GOT3 (cell line): ENCODE results near the gene IL12RB2.

Experiments used
- DNase-seq: peaks from one replicate; lab custom pipeline; 2025; ENCODE audit warnings: mixed read lengths; lab: John Stamatoyannopoulos, UW

IL12RB2 gene

GRCh38 chr1:67347688-67348472, 40.2 kb downstream of the IL12RB2 start:
- no peak for DNase-seq

GRCh38 chr1:67348586-67349252, 41.0 kb downstream of the IL12RB2 start:
- DNase-seq = no peak

DNA sequence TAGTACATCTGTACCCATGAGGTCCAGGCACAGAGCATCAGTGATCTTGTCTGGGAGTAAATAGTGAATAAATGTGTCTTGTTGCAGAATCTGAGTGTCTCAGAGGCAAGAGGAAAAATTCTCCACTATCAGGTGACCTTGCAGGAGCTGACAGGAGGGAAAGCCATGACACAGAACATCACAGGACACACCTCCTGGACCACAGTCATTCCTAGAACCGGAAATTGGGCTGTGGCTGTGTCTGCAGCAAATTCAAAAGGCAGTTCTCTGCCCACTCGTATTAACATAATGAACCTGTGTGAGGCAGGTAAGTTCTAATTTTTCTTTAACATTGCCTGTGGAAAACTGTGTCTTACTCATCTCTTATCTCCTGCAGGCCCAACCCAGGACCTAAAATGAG, 43.1 kb downstream of the IL12RB2 start:
- DNase-seq = no peak

GRCh38 chr1:67352211-67352610, 44.5 kb downstream of the IL12RB2 start:
- no peak for DNase-seq

GRCh38 chr1:67355745-67356424, 48.2 kb downstream of the IL12RB2 start:
- no peak for DNase-seq

DNA sequence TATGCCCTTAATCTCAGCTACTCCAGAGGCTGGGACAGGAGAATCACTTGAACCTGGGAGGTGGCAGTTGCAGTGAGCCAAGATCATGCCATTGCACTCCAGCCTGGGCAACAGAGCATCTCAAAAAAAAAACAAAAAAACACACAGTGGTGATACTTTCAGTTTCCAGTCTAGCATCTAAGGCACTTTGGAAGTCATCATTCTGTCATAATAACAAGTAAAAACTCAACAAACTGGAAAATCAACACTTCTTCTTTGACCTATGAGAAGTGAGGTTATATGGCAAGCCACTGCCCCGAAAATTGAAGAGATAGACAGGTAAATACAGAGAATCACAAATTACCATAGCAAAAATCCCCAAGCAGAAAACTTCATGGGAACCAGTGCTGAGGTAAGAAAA, 51.9 kb downstream of the IL12RB2 start:
- DNase-seq = no peak

- no peak for DNase-seq
Measured at GRCh38 chr1:67361641-67362040, 54.0 kb downstream of the IL12RB2 start.

GRCh38 chr1:67367370-67368045, 59.8 kb downstream of the IL12RB2 start:
- DNase-seq = no peak

DNA sequence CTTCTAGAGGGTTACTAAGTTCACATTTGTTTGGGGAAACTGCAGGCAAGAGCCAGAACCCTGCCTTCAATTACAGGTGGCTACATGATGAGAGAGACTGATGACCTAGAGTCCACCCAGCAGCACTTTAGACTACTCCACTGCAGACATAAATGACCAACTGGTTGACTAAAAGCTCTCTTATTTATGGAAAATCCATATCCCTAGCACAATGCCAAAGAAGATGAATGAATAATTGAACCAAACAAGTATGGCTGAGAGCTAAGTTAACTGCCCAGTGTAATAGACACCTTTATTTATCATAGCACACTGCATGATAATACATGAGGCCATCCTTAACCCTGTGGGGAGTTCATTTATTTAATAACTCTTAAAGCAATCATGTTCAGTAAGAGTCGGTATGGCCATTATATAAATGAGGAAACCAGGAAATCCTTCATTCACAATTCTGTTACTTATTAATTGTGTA, 60.4 kb downstream of the IL12RB2 start:
- no peak for DNase-seq

- DNase-seq = no peak
Measured at GRCh38 chr1:67371043-67371442, 63.4 kb downstream of the IL12RB2 start.

DNA sequence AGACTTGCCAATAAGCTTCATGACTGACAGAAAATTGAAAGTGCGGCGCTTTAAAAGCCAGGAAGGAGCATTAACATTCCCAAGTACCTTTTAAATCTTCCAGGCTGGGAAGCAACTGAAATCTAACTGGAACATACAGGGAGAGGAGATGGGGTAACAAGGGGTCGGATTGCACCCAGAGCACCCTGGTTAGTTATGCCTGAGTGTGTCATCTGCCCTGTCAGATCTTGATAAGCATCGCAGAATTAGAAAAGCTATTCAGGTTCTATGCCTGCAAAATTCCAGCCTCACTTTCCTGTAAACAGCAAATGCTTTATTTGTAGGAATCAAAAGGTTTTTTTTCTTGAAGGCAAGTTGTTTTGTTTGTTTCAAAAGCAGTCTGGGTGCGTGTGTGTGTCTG, 64.0 kb downstream of the IL12RB2 start:
- no peak for DNase-seq

DNA sequence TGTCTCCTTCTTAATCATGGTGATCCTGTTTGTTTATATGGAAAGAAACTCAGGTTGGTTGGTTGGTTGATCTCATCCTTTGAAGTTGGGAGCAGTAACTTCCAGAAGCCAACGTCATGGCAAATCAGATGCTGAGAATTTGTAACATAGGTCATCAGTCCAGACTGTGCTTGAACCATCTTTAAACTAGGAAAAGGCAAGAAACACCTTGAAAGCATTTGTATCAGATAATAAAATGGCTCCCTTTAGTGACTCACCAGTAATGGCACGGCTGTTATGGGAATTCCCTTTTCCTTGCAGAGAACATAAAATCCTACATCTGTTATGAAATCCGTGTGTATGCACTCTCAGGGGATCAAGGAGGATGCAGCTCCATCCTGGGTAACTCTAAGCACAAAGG, 64.5 kb downstream of the IL12RB2 start:
- no peak for DNase-seq

- DNase-seq = no peak
Measured at GRCh38 chr1:67372898-67373297, 65.2 kb downstream of the IL12RB2 start.

- no peak for DNase-seq
Measured at GRCh38 chr1:67376381-67376780, 68.7 kb downstream of the IL12RB2 start.

DNA sequence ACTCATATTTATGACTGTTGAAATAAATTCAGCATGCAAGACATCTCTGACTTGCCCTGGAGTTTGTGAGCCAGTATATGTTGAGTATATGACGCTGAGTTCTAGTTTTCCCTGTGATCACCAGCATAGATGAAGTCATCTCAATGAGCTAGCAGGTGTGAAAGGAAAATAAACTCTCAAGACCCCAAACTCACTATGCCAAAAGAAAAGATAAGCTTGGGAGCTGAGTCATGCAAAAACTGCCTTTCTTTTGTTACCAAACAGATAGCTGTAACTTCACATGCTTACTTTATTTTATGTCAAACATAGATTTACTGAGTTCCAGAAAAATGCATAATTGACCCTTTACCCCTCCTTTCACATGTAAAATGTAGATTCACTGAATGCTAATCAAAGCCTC, 69.6 kb downstream of the IL12RB2 start:
- no peak for DNase-seq

GRCh38 chr1:67381154-67381553, 73.5 kb downstream of the IL12RB2 start:
- no peak for DNase-seq

- no peak for DNase-seq
Measured at GRCh38 chr1:67382292-67382691, 74.6 kb downstream of the IL12RB2 start.

- no peak for DNase-seq
Measured at GRCh38 chr1:67383999-67384638, 76.4 kb downstream of the IL12RB2 start.

DNA sequence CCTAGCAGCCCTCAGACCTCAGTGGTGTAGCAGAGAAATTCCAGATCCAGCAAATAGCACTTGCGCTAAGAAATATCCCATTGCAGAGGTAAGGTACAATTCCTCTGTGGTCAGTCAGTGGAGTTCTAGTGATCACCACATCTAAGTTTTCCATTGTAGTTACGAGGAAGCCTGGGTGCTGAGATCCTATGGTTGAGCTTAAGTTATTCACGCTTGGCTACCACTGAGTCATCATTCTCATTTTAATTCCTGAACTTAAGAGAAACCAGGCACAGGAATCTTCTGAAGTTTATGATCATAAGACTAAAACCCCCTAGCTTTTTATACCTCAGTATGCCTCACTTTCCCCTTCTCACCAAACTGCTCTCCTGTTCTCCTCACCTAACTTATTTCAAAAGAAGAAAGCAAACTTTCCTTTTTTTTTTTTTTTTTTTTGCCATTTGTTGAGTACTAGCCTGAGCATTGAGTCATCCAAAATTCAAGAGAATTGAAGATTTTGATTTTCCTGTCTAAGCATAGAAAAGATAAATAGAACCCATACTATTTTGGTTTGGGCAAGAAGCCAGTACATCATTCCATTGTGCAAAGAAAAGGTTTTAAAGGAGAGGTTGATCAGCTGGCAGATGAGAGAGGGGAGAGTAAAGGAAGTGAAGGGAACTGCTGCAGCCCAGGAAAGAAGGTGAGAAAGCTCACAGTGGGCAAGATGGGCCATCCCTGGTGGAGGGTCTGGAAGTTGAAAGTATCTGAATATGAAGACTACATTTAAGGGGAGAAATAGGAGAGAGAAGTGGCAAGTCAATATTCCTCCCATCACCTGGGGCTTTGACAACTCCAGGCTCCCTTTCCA, 82.6 kb downstream of the IL12RB2 start:
- DNase-seq = no peak

DNA sequence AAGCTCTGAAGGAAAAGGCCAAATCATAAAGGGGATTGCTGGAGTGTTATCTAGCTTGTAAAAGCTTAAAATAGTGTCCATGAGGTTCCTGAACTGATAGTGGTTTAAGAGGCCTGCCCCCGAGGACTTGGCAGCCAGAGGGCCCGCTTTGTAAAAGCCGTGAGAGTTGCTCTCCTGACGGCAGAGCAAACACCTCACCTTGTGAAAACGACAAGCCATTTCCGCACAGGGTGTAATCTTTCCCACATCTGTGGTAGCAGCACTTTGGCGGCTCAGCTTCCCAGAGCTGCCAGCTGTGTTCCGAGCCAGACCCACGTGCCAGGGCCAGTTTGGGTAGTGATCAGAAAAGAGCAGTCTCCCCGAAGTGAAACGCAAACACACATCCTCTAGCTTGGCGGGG, 85.6 kb downstream of the IL12RB2 start:
- DNase-seq = no peak

DNA sequence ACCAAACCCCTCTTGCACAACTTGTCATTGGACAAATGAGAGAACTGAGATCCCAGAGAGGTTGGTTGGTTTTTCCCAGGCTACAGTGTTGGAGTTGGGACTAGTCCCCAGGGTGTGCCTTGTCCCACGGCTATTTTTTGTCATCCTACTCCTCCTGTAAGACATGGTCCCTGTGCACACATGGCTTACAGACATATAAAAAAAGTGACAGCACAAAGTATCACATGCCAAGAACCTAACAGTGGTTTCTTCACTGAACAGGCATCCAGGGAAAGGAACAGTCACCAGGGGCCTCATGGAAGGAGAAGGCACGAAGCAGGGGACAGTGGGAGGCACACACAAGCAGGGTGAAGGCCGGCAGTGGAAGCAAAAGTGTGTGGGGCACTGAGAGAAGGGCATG, 86.1 kb downstream of the IL12RB2 start:
- DNase-seq = no peak
